HEK293T (cell line): ENCODE data around the gene ECSIT.

Source experiments
- BHLHE40 ChIP-seq: fragments of 450-650 bp; IDR thresholded peaks from 2 replicates; pipeline ENCODE4 v1.6.1; 2016; ENCODE audit warnings: mild to moderate bottlenecking, moderate library complexity, borderline replicate concordance
- CTBP1 ChIP-seq: fragments of 450-650 bp; IDR thresholded peaks from 2 replicates; pipeline ENCODE4 v1.6.1; 2016; ENCODE audit warnings: borderline replicate concordance
- ELF4 ChIP-seq: fragments of 450-650 bp; IDR thresholded peaks from 2 replicates; pipeline ENCODE4 v1.6.1; 2017; ENCODE audit warnings: antibody characterized with exemption
- FOXA1 ChIP-seq: fragments of 450-650 bp; IDR thresholded peaks from 2 replicates; pipeline ENCODE4 v1.6.1; 2016; ENCODE audit warnings: mild to moderate bottlenecking
- FOXK2 ChIP-seq: fragments of 450-650 bp; IDR thresholded peaks from 2 replicates; pipeline ENCODE4 v1.6.1; 2016; ENCODE audit warnings: mild to moderate bottlenecking
- FOXM1 ChIP-seq: fragments of 450-650 bp; IDR thresholded peaks from 2 replicates; pipeline ENCODE4 v1.6.1; 2017; ENCODE audit warnings: mild to moderate bottlenecking, borderline replicate concordance
- HDGF ChIP-seq: fragments of 450-650 bp; IDR thresholded peaks from 2 replicates; pipeline ENCODE4 v1.6.1; 2017; ENCODE audit warnings: antibody characterized with exemption, borderline replicate concordance
- LEF1 ChIP-seq: fragments of 450-650 bp; IDR thresholded peaks from 2 replicates; pipeline ENCODE4 v1.6.1; 2017; ENCODE audit warnings: mild to moderate bottlenecking, borderline replicate concordance
- NFRKB ChIP-seq: fragments of 450-650 bp; IDR thresholded peaks from 2 replicates; pipeline ENCODE4 v1.6.1; 2016; ENCODE audit warnings: mild to moderate bottlenecking, moderate library complexity
- SP1 ChIP-seq: fragments of 450-650 bp; IDR thresholded peaks from 2 replicates; pipeline ENCODE4 v1.6.1; 2017
- SUZ12 ChIP-seq: fragments of 450-650 bp; IDR thresholded peaks from 2 replicates; pipeline ENCODE4 v1.6.1; 2016; ENCODE audit warnings: mild to moderate bottlenecking
- TARDBP ChIP-seq: fragments of 450-650 bp; IDR thresholded peaks from 2 replicates; pipeline ENCODE4 v1.6.1; 2016
- ZNF384 ChIP-seq: fragments of 450-650 bp; IDR thresholded peaks from 2 replicates; pipeline ENCODE4 v1.6.1; 2016
- TF ChIP-seq, protein P1 (sequence below): fragments of 450-650 bp; IDR thresholded peaks from 2 replicates; pipeline ENCODE4 v1.6.1; 2016

- no peak for TF ChIP-seq TARDBP
- no peak for TF ChIP-seq SUZ12
- no peak for TF ChIP-seq FOXK2
- no peak for TF ChIP-seq FOXM1
- no peak for TF ChIP-seq SP1
- no peak for TF ChIP-seq ZNF384
- TF ChIP-seq BHLHE40: no peak
- TF ChIP-seq, protein P1, sequence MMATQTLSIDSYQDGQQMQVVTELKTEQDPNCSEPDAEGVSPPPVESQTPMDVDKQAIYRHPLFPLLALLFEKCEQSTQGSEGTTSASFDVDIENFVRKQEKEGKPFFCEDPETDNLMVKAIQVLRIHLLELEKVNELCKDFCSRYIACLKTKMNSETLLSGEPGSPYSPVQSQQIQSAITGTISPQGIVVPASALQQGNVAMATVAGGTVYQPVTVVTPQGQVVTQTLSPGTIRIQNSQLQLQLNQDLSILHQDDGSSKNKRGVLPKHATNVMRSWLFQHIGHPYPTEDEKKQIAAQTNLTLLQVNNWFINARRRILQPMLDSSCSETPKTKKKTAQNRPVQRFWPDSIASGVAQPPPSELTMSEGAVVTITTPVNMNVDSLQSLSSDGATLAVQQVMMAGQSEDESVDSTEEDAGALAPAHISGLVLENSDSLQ: no peak
- TF ChIP-seq HDGF: no peak
- TF ChIP-seq FOXA1: no peak
- TF ChIP-seq NFRKB: no peak
- TF ChIP-seq CTBP1: no peak
- no peak for TF ChIP-seq LEF1
- TF ChIP-seq ELF4: no peak
These were observed 55.2 kb downstream of the ECSIT start for GRCh38 chr19:11473725-11474124.
